ENCODE results near the gene SPPL3. TPM values are rescaled to one million over a fixed set of nuclear protein-coding genes. Genes with fewer than 3 reads are reported as not detected.

The SPPL3 gene
- polyA plus RNA-seq, 1 of the 3 experiments (the other 2 are of a cell fraction), result 18.8 TPM

- TF ChIP-seq POLR2AphosphoS5 (IDR thresholded peaks at IDR 0.05; ENCODE audit: low read depth, low read length), result no peak
- no peak for TF ChIP-seq JUND (IDR thresholded peaks at IDR 0.05)
- no peak for TF ChIP-seq CTCF (IDR thresholded peaks at IDR 0.05)
- TF ChIP-seq NRF1 (IDR thresholded peaks at IDR 0.05; ENCODE audit: low read depth, low read length), result no peak
- no peak for TF ChIP-seq RCOR1 (IDR thresholded peaks at IDR 0.05; ENCODE audit: low read length)
- TF ChIP-seq NFIC (IDR thresholded peaks at IDR 0.05; ENCODE audit: borderline replicate concordance), result no peak
These were observed 163.3 kb downstream of the SPPL3 start (continued) for GRCh38 chr12:120740871-120741270.

- WGBS (ENCODE audit: low lambda C conversion rate), result 84% methylated on average over 15 of the region's 16 CpGs
- Histone ChIP-seq H3F3A (replicated peaks; ENCODE audit: insufficient read depth) (no peaks in the 10 kb centered on the region), H3K4me2 (no peak overlapping the region), H4K20me1 (ENCODE audit: insufficient read depth) (no peaks in the 10 kb centered on the region), H3K4me1 (ENCODE audit: control insufficient read depth in 1 of 2, insufficient read depth in 2 of 2, low read depth in 1 of 2, low read length in 1 of 2) (no peaks in the 10 kb centered on the region), H3K9ac (no peak overlapping the region), H3K9me2 (no peaks in the 10 kb centered on the region), H3K27me3 (ENCODE audit: insufficient read depth) (no peaks in the 10 kb centered on the region), H3K4me3 (ENCODE audit: low read depth in 2 of 2, low read length in 1 of 2) (no peak overlapping the region), H3K9me3 (no peaks in the 10 kb centered on the region), H2AFZ (ENCODE audit: low read depth) (no peak overlapping the region), H3K27ac (ENCODE audit: low read depth in 2 of 2, low read length in 1 of 2) (no peak overlapping the region), H3K79me2 (ENCODE audit: insufficient read depth) (no peaks in the 10 kb centered on the region), H3K36me3 (replicated peaks in 1 of 2; ENCODE audit: control insufficient read depth in 1 of 2, insufficient read depth in 2 of 2, low read length in 1 of 2) (no peaks in the 10 kb centered on the region)
- ChIA-PET CTCF (interaction anchor here (1.0 kb wide), 1 partner anchor 36 kb away, joined by 3 read pairs; no protein-coding TSS in a partner anchor), POLR2A (no interaction called here)
- TF ChIP-seq RAD21 (IDR thresholded peaks at IDR 0.05; ENCODE audit: low read length) (no peak), RFX5 (IDR thresholded peaks at IDR 0.05; ENCODE audit: low read length) (no peak), EP300 (IDR thresholded peaks at IDR 0.05; ENCODE audit: borderline replicate concordance in 1 of 2, low read depth in 1 of 2, low read length in 1 of 2) (no peak), SMC3 (IDR thresholded peaks at IDR 0.05; ENCODE audit: low read depth, low read length) (no peak), USF2 (IDR thresholded peaks at IDR 0.05; ENCODE audit: borderline replicate concordance, low read depth, low read length) (no peak), TAF1 (IDR thresholded peaks at IDR 0.05; ENCODE audit: borderline replicate concordance, low read depth, low read length) (no peak), SIN3A (IDR thresholded peaks at IDR 0.05; ENCODE audit: borderline replicate concordance, low read depth, low read length) (no peak), POLR2AphosphoS5 (IDR thresholded peaks at IDR 0.05; ENCODE audit: low read depth, low read length) (no peak), FOSL2 (IDR thresholded peaks at IDR 0.05; ENCODE audit: borderline replicate concordance, low read depth) (no peak), RCOR1 (IDR thresholded peaks at IDR 0.05; ENCODE audit: low read length) (no peak), CHD2 (IDR thresholded peaks at IDR 0.05; ENCODE audit: low read length, partially characterized antibody) (no peak), NRF1 (IDR thresholded peaks at IDR 0.05; ENCODE audit: low read depth, low read length) (no peak), USF1 (IDR thresholded peaks at IDR 0.05; ENCODE audit: borderline replicate concordance, low read depth) (no peak), IRF3 (IDR thresholded peaks at IDR 0.05; ENCODE audit: low read depth, low read length) (no peak), TEAD4 (IDR thresholded peaks at IDR 0.05; ENCODE audit: borderline replicate concordance, insufficient read depth) (no peak), YY1 (IDR thresholded peaks at IDR 0.05; ENCODE audit: low read depth) (no peak), MEF2A (IDR thresholded peaks at IDR 0.05; ENCODE audit: borderline replicate concordance, low read depth) (no peak), RXRA (IDR thresholded peaks at IDR 0.05; ENCODE audit: borderline replicate concordance, low read depth) (no peak), FOXM1 (IDR thresholded peaks at IDR 0.05; ENCODE audit: low read depth) (no peak)
- DNase-seq, result no peak
These were observed 164.1 kb downstream of the SPPL3 start for GRCh38 chr12:120739821-120740613.
